Neuronal stem cell (in vitro differentiated cells): ENCODE results near the gene XPNPEP2.

ENCODE experiments used
- DNase-seq: peaks from one replicate; pipeline ENCODE4 v3.0.0-alpha.2; 2013; ENCODE audit warnings: low spot score
- H2AFZ ChIP-seq: one replicate; pipeline ENCODE4 v1.6.1; 2013; ENCODE audit warnings: mild to moderate bottlenecking, low read length, inconsistent platforms
- H2AK5ac ChIP-seq: 2 replicates; pipeline ENCODE4 v1.6.1; 2013; ENCODE audit warnings: low read depth, mild to moderate bottlenecking, inconsistent platforms, low read length, moderate library complexity, mixed read lengths
- H2BK120ac ChIP-seq: 2 replicates; pipeline ENCODE4 v1.6.1; 2013; ENCODE audit warnings: low read depth, mild to moderate bottlenecking, inconsistent platforms, low read length, moderate library complexity, mixed read lengths
- H2BK12ac ChIP-seq: one replicate; pipeline ENCODE4 v1.6.1; 2013; ENCODE audit warnings: low read length, inconsistent platforms
- H2BK15ac ChIP-seq: 2 replicates; pipeline ENCODE4 v1.6.1; 2013; ENCODE audit warnings: mild to moderate bottlenecking, low read length, inconsistent platforms, mixed read lengths
- H2BK5ac ChIP-seq: one replicate; pipeline ENCODE4 v1.6.1; 2013; ENCODE audit warnings: inconsistent platforms, mild to moderate bottlenecking, low read length, moderate library complexity
- H3K14ac ChIP-seq: one replicate; pipeline ENCODE4 v1.6.1; 2013; ENCODE audit warnings: low read length, inconsistent platforms
- H3K18ac ChIP-seq: 2 replicates; pipeline ENCODE4 v1.6.1; 2013; ENCODE audit warnings: low read length, inconsistent platforms
- H3K23ac ChIP-seq: 2 replicates; pipeline ENCODE4 v1.6.1; 2013; ENCODE audit warnings: low read depth, mild to moderate bottlenecking, mixed read lengths, low read length, inconsistent platforms; ENCODE audit not compliant: poor library complexity
- H3K27ac ChIP-seq: replicated peaks from 3 replicates; pipeline ENCODE4 v1.5.1; 2013; ENCODE audit warnings: low read length, inconsistent platforms
- H3K27me3 ChIP-seq, 3 experiments: 2 replicates each; pipeline ENCODE4 v1.6.1; 2013; ENCODE audit warnings: low read length in 3 of 3, mild to moderate bottlenecking in 2 of 3, inconsistent platforms in 1 of 3, low read depth in 1 of 3, mixed read lengths in 1 of 3, moderate library complexity in 1 of 3; ENCODE audit not compliant: control insufficient read depth in 3 of 3, insufficient read depth in 3 of 3
- H3K36me3 ChIP-seq, 2 donors: replicated peaks in 1 of 2; 2 replicates each; pipeline ENCODE4 v1.6.1; 2013; ENCODE audit warnings: low read length in 2 of 2; ENCODE audit not compliant: control insufficient read depth in 2 of 2, insufficient read depth in 2 of 2
- H3K4ac ChIP-seq: 2 replicates; pipeline ENCODE4 v1.6.1; 2013; ENCODE audit warnings: inconsistent platforms, mild to moderate bottlenecking, low read length, moderate library complexity
- H3K4me1 ChIP-seq, 2 donors: 1 replicate in 1 of 2; 2 replicates in 1 of 2; pipeline ENCODE4 v1.6.1; 2013; ENCODE audit warnings: low read length in 2 of 2, low read depth in 1 of 2; ENCODE audit not compliant: control insufficient read depth in 2 of 2, insufficient read depth in 1 of 2
- H3K4me2 ChIP-seq: one replicate; pipeline ENCODE4 v1.6.1; 2013; ENCODE audit warnings: mild to moderate bottlenecking, low read length, inconsistent platforms; ENCODE audit not compliant: insufficient read depth, poor library complexity, severe bottlenecking
- H3K4me3 ChIP-seq, 2 donors: 2 replicates each; pipeline ENCODE4 v1.5.1; 2013; ENCODE audit warnings: low read length in 2 of 2, mild to moderate bottlenecking in 2 of 2, inconsistent platforms in 1 of 2, moderate library complexity in 1 of 2
- H3K79me1 ChIP-seq: one replicate; pipeline ENCODE4 v1.6.1; 2013; ENCODE audit warnings: low read depth, mild to moderate bottlenecking, inconsistent platforms, low read length, moderate library complexity
- H3K9ac ChIP-seq: one replicate; pipeline ENCODE4 v1.6.1; 2013; ENCODE audit warnings: mild to moderate bottlenecking, low read depth, low read length, inconsistent platforms; ENCODE audit not compliant: poor library complexity
- H3K9me3 ChIP-seq, 2 donors: replicated peaks in 1 of 2; 2 replicates each; pipeline versions ENCODE3 to v1.6.1; 2013; ENCODE audit warnings: low read length in 2 of 2, mild to moderate bottlenecking in 2 of 2, inconsistent platforms in 1 of 2, low read depth in 1 of 2, mixed read lengths in 1 of 2, moderate library complexity in 1 of 2; ENCODE audit not compliant: control insufficient read depth in 2 of 2, insufficient read depth in 1 of 2
- H4K8ac ChIP-seq: one replicate; pipeline ENCODE4 v1.6.1; 2013; ENCODE audit warnings: low read depth, mild to moderate bottlenecking, inconsistent platforms, low read length, moderate library complexity
- H4K91ac ChIP-seq: one replicate; pipeline ENCODE4 v1.6.1; 2013; ENCODE audit warnings: low read length, low read depth, mild to moderate bottlenecking, inconsistent platforms; ENCODE audit not compliant: poor library complexity
- WGBS, 2 donors: extraction: QIAGEN DNeasy Blood & Tissue Kit; methylation state at CpG; one replicate each; pipeline ENCODE4 v1.1.7; 2013; ENCODE audit warnings: missing lambda C conversion rate in 2 of 2, mixed read lengths in 1 of 2; ENCODE audit not compliant: insufficient read length in 2 of 2, insufficient replicate concordance in 1 of 2; ENCODE audit errors: extremely low coverage in 2 of 2; 5-methylcytosine and 5-hydroxymethylcytosine counted together

Gene XPNPEP2

GRCh38 chrX:129791336-129791735, 52.6 kb downstream of the XPNPEP2 start:
- Histone ChIP-seq H3K4me3 (no peak overlapping the region), H2BK15ac (no peak overlapping the region), H3K23ac (no peak overlapping the region), H4K8ac (no peak overlapping the region), H3K27me3 (peaks cover 0 to 6% (median 0%) of the 10 kb centered on the region in 3 experiments), H2BK5ac (no peak overlapping the region), H4K91ac (no peak overlapping the region), H3K4ac (no peak overlapping the region), H3K9me3 (no peaks in the 10 kb centered on the region), H3K36me3 (no peaks in the 10 kb centered on the region), H2AK5ac (no peak overlapping the region), H3K79me1 (no peaks in the 10 kb centered on the region), H3K18ac (no peak overlapping the region), H2BK120ac (no peak overlapping the region), H3K4me2 (no peak overlapping the region), H2AFZ (no peak overlapping the region), H3K14ac (no peak overlapping the region), H3K4me1 (no peaks in the 10 kb centered on the region), H3K27ac (no peak overlapping the region), H2BK12ac (no peak overlapping the region), H3K9ac (no peak overlapping the region)
- DNase-seq = no peak
- WGBS, 2 donors = no CpG with 5 or more reads among the region's 8 CpGs

- Histone ChIP-seq H3K27me3 (peaks cover 0 to 6% (median 0%) of the 10 kb centered on the region in 3 experiments), H3K36me3 (no peaks in the 10 kb centered on the region), H2BK15ac (no peak overlapping the region), H2BK12ac (no peak overlapping the region), H3K79me1 (no peaks in the 10 kb centered on the region), H2BK120ac (no peak overlapping the region), H4K8ac (no peak overlapping the region), H3K9me3 (no peaks in the 10 kb centered on the region), H2AFZ (no peak overlapping the region), H3K4me1 (no peaks in the 10 kb centered on the region), H3K4ac (no peak overlapping the region), H4K91ac (no peak overlapping the region), H3K4me3 (no peak overlapping the region), H3K9ac (no peak overlapping the region), H3K23ac (no peak overlapping the region), H2AK5ac (no peak overlapping the region), H3K18ac (no peak overlapping the region), H3K27ac (no peak overlapping the region), H2BK5ac (no peak overlapping the region), H3K14ac (no peak overlapping the region), H3K4me2 (no peak overlapping the region)
- DNase-seq = no peak
- WGBS, 2 donors = no CpG with 5 or more reads among the region's 11 CpGs
These were observed 53.3 kb downstream of the XPNPEP2 start for GRCh38 chrX:129791961-129792570.

GRCh38 chrX:129792586-129793291, 54.0 kb downstream of the XPNPEP2 start:
- Histone ChIP-seq H3K23ac (no peak overlapping the region), H3K27me3 (peaks cover 0 to 6% (median 0%) of the 10 kb centered on the region in 3 experiments), H2BK120ac (no peak overlapping the region), H3K4me3 (no peak overlapping the region), H2BK12ac (no peak overlapping the region), H3K9me3 (no peaks in the 10 kb centered on the region), H3K4me2 (no peak overlapping the region), H3K36me3 (no peaks in the 10 kb centered on the region), H4K8ac (no peak overlapping the region), H3K14ac (no peak overlapping the region), H4K91ac (no peak overlapping the region), H3K9ac (no peak overlapping the region), H3K79me1 (no peaks in the 10 kb centered on the region), H3K27ac (no peak overlapping the region), H3K18ac (no peak overlapping the region), H3K4me1 (no peaks in the 10 kb centered on the region), H2AK5ac (no peak overlapping the region), H2BK5ac (no peak overlapping the region), H3K4ac (no peak overlapping the region), H2BK15ac (no peak overlapping the region), H2AFZ (no peak overlapping the region)
- no CpG with 5 or more reads among the region's 18 CpGs for WGBS, 2 donors
- DNase-seq = no peak

- Histone ChIP-seq H2AFZ (no peak overlapping the region), H3K9me3 (no peaks in the 10 kb centered on the region), H2AK5ac (no peak overlapping the region), H3K36me3 (peaks cover 0 to 3% of the 10 kb centered on the region in 2 donors), H3K4me3 (no peak overlapping the region), H3K14ac (peak overlapping the region; percentile 8), H3K4ac (no peak overlapping the region), H3K27ac (no peak overlapping the region), H2BK12ac (no peak overlapping the region), H2BK15ac (no peak overlapping the region), H4K8ac (no peak overlapping the region), H2BK120ac (no peak overlapping the region), H3K9ac (no peak overlapping the region), H3K4me2 (no peak overlapping the region), H3K23ac (no peak overlapping the region), H3K4me1 (no peaks in the 10 kb centered on the region), H3K27me3 (peaks cover 0 to 6% (median 0%) of the 10 kb centered on the region in 3 experiments), H3K79me1 (no peaks in the 10 kb centered on the region), H4K91ac (no peak overlapping the region), H2BK5ac (no peak overlapping the region), H3K18ac (no peak overlapping the region)
- DNase-seq = no peak
- WGBS, 2 donors = no CpG with 5 or more reads among the region's 20 CpGs
These were observed 54.9 kb downstream of the XPNPEP2 start for GRCh38 chrX:129793604-129794191.
